T-helper 2 cell treated with Interferon-gamma antibody and Interleukin-4, amounts not matched to agents 100 ng/mL and 5 ng/mL, for 36 hours (primary cell): Measurements from ENCODE around the gene ADSS1. TPM values are rescaled to one million over a fixed set of nuclear protein-coding genes. Genes with fewer than 3 reads are reported as not detected.

ENCODE experiments used
- intact Hi-C: fragments of 100-400 bp; cut with micrococcal nuclease; formaldehyde crosslinking; loops from one replicate; pipeline ENCODE4 v1.15.1; 2023
- total RNA-seq: library from RNA; stranded (reverse); gene quantifications from 2 replicates; pipeline ENCODE4 v1.2.3, GENCODE V29; 2022

The ADSS1 gene
- total RNA-seq, 1 donor from 2014 or later: 1.0 TPM

- intact Hi-C loops: loop anchor here (10.0 kb wide), 1 partner anchor 233 kb away; the partner anchor contains the start of gene CDCA4
These were observed 67.4 kb downstream of the ADSS1 start for GRCh38 chr14:104791425-104791824.

DNA sequence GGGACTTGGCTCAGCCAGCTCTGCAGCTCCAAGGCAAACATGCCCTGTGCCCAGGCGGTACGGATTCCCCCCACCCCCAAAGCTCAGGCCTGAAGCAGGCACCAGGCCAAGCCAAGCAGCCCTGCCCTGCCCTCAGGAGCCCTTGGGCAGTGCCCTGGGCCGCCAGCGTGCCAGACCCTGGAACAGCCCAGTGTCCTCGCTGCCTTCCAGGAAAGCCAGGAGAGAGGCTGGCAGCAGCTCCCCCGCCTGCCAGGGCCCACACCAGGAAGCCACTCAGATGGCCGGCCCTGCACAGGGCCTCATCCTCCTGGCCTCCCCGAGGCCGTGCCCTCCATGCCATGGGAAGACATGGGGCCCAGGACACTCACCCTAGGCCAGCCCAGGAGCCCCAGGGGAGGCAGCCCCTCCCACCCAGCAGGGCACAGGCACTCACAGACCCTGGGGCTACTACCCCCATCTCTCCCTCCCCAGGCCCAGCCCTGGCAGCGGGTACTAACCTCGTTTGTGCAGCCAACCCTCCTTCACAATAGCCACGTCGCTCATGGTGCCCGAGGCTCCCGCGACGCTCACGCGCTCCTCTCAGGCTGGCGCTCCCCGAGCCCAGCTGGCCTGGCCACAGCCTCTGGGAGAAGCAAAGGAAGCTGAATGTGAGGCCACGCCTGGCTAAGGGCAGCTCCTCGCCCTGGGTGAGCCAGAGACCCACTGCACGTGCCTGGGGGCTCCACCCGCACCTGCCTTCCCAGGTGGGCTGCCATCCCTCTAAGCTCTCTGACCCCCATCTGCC lies 68.3 kb downstream of the ADSS1 start:
- intact Hi-C loops: loop anchor here (10.0 kb wide), 1 partner anchor 233 kb away; the partner anchor contains the start of gene CDCA4

GRCh38 chr14:104792945-104793702 lies 69.1 kb downstream of the ADSS1 start:
- intact Hi-C loops: loop anchor here (10.0 kb wide), 1 partner anchor 232 kb away; the partner anchor contains the start of gene CDCA4

GRCh38 chr14:104793703-104793959 lies 69.6 kb downstream of the ADSS1 start:
- intact Hi-C loops: loop anchor here (10.0 kb wide), 1 partner anchor 231 kb away; the partner anchor contains the start of gene CDCA4

DNA sequence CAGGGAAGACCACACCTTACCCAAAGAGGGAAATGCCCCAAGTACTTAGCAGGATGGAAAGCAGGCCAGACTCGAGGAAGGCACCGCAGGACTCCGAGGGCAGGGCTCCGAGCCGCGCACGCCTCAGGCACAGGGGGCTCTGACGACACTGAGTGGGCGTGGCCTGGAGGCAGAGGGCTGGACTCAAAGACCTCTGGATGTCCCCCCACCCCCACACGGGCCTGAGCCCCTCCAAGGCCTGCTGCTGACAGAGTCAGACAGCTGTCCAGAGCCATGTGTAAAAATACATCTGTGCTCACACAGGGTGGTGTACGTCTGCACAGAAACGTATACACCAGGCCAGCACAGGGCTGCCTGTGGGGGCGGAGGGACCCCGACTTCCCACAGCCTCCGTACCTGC lies 70.1 kb downstream of the ADSS1 start:
- intact Hi-C loops: loop anchor here (10.0 kb wide), 1 partner anchor 231 kb away; the partner anchor contains the start of gene CDCA4

DNA sequence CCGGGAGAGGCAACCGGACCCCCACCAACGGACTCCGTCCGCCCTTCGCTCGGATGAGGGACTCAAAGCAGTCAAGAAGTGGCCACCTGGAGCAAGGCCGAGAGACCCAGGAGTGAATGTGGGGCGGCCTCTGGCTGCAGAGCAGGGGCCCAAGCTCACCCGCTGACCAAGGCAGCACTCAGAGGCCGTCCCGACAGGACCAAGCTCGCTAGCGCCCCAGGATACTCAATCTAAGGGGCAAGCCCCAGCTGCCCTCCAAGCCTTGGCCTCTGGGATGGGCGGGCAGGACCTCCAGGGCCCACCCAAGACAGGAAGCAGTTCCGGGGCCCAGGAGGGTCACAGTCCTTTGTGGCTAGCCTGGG lies 70.6 kb downstream of the ADSS1 start:
- intact Hi-C loops: loop anchor here (10.0 kb wide), 1 partner anchor 230 kb away; the partner anchor contains the start of gene CDCA4

DNA sequence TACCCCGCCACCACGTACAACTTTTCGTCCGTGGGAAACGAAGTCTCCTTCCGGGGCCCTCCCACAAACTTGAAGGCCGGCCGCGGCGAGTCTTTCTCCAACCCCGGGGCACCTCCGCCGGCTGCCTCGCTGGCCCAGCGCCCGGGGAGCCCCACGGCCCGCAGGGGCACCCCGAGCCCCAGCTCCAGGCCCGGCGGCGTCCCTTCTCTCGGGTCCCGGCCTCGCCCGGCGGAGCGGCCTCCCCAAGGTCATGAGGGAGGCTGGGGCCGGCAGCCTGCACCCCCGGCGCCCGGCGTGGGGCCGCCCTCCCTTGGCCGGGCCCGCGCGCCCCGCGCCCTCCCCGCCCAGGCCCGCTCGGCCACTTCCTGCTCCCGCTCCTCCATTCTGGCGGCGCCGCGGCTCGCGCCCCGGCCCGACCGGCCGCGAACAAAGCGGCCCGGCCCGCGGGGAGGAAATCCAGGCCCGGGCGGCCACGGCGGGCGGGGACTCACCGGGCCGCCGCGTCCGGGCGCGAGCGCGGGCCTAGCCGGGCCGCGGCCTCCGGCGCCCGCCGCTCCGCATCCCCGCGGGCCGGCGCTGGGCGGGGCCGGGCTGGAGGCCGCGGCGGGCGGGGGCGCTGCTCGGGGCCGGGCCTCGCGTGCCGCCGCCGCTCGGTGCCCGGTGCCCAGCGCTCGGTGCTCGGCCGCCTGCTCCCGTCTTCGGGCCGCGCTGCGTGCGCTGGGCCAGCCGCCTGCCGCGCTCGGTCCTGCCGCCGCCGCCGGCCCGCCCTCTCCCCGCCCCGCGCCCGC lies 71.2 kb downstream of the ADSS1 start, which contains the start of gene AKT1:
AKT1 (minus strand) TSS at position 756 of the 788 bp plus-strand sequence. CDS start 3,105 bp downstream, outside the sequence.
- intact Hi-C loops: loop anchor here (5.0 to 10.0 kb wide), 2 partner anchors 230 to 507 kb away; partner anchors contain the start of genes BRF1 and CDCA4

DNA sequence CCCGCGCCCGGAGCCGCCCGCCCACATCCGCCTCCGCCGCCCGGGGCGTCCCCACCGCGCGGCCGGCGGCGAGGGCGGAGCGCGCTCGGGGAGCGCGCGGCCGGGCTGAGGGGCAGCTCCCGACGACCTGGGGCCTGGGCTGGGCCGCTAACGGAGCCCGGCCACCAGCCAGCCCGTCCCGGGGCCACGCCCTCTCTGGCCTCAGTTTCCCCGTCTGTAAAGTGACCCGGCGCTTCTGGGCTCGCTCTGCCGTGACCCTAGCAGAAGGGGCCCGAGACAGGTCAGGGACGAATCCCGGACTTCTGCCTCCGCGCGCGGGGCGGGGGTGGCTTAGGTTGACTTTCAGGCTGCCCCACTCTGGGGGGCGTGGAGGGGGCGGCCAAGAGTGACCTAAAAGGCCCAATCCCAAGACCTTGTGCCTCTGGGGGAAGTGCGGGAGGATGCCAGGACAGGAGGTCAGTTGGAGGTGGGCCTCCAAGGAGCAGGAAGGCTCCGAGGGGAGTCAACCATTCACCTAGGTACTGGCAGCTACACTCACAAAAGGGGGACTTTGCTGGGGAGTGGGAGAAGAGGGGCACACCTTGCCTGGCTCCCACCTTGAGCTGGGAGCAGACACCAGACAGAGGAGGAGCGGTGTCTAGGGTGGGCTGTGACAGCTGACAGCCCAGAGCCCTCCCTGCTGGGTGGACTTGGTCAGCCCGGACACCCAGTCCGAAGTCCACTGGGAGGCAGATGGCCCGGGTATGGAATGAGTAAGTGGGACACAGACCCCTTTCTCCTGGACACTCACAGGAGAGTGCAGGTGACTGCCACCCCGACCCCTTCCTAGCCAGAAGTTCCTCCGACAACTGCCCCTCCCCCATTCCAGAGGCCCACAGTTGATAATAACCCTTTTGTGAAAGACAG lies 72.0 kb downstream of the ADSS1 start:
- intact Hi-C loops: loop anchor here (5.0 to 10.0 kb wide), 2 partner anchors 229 to 506 kb away; partner anchors contain the start of genes BRF1 and CDCA4

- intact Hi-C loops: loop anchor here (5.0 to 10.0 kb wide), 2 partner anchors 228 to 506 kb away; partner anchors contain the start of genes BRF1 and CDCA4
These were observed 72.7 kb downstream of the ADSS1 start for GRCh38 chr14:104796687-104797081.

Other genes starting within 250 kb of the ADSS1 start
- not detected in 2 replicates for gene C14orf180, start 144.5 kb upstream of the ADSS1 start, total RNA-seq
- gene TMEM179, start 119.5 kb upstream of the ADSS1 start, total RNA-seq: 0.11 and 0.30 TPM in 2 replicates
- 157 and 169 TPM in 2 replicates for gene INF2, start 34.6 kb upstream of the ADSS1 start, total RNA-seq
- gene SIVA1, start 28.9 kb downstream of the ADSS1 start, total RNA-seq: 116 TPM in 2 replicates
- gene AKT1, start 71.5 kb downstream of the ADSS1 start, total RNA-seq: 141 and 147 TPM in 2 replicates
- gene ZBTB42, start 76.9 kb downstream of the ADSS1 start, total RNA-seq: 5.4 and 5.5 TPM in 2 replicates
- gene CEP170B, start 141.0 kb downstream of the ADSS1 start, total RNA-seq: 3.8 and 4.1 TPM in 2 replicates
- 0.11 TPM in 2 replicates for gene PLD4, start 200.7 kb downstream of the ADSS1 start, total RNA-seq